ENCODE data around the gene CDK4.
"Not testable (repeated sequence)": the region's sequence is repeated elsewhere in the genome, so short reads cannot be mapped to it uniquely, and the experiment has no call there.

CDK4 gene

DNA sequence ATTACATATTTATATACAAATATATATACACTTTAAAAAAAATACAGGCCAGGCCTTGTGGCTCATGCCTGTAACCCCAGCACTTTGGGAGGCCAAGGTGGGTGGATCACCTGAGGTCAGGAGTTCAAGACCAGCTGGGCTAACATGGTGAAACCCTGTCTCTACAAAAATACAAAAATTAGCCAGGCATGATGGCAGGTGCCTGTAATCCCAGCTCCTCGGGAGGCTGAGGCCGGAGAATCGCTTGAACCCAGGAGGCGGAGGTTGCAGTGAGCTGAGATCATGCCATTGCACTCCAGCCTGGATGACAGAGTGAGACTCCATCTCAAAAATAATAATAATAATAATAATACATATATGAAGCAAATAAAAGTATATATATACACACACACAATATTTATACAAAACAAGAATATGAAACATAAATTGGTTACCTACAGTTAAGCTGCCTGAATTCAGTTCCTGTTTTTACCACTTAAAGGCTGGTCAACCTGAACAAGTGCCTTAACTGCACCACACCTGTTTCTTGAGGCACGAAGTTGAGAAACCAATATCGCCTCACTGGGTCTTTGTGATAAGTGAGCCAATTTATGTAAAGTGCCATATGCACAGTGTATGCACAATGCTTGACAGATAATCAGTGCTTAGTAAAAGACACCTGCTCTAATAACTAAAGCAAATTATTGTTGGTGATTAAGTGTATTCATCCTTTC is 36.9 kb downstream of the CDK4 start:
- DNase-seq (ENCODE audit: low read depth in 1 of 2, low spot score in 1 of 2): not testable (repeated sequence)

DNA sequence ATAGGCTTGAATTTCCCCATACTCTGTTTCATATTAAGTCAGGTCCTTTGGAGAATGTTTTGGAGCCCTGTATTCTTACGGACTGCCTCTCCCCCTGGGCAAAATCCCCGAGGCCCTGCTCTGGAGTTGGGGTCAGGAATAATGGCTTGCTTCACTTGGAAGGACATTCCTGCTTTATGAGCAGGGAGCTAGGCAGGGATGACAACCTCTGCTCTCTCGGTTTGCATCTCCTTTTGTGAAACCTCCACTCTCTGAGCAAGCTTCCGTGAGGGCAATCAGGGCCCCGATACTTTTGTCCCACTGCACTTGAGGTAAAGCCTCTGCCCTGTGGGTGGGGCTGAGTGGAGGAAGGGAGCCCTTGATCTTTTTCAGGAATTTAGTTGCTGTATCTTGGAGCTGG is 38.9 kb downstream of the CDK4 start:
- DNase-seq (ENCODE audit: low read depth in 1 of 2, low spot score in 1 of 2): no peak

DNA sequence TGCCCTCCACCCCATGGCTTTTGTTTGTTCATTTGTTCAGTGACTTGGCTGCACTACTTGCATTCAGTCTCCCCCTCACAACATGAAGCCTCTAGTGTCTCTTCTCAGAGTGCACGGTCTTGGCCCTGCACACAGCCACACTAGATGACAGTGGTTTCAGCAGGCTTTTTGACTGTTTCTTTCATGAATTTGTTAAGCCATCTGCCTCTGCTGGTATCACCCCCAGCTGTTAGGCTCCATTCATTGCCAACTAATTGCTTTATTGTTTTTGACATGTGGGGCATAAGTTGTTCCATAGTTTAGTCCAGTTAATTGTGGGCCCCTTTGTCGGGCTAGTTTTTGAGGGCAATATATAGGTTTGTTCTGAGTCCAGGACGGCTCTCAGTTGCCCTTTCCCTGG is 39.4 kb downstream of the CDK4 start:
- DNase-seq (ENCODE audit: low read depth in 1 of 2, low spot score in 1 of 2): no peak

DNA sequence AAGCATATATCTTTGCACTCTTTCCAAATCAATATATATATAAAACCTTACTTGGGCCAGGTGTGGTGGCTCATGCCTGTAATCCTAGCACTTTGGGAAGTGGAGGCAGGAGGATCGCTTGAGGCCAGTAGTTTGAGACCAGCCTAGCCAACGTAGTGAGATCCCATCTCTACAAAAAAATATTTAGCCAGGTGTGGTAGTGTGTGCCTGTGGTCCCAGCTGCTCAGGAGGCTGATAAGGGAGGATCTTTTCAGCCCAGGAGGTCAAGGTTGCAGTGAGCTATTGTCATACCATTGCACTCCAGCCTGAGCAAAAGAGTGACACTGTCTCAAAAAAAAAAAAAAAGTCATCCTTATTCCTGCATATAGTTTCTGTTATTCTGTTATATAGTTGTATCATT is 43.8 kb downstream of the CDK4 start:
- DNase-seq (ENCODE audit: low read depth in 1 of 2, low spot score in 1 of 2): no peak

DNA sequence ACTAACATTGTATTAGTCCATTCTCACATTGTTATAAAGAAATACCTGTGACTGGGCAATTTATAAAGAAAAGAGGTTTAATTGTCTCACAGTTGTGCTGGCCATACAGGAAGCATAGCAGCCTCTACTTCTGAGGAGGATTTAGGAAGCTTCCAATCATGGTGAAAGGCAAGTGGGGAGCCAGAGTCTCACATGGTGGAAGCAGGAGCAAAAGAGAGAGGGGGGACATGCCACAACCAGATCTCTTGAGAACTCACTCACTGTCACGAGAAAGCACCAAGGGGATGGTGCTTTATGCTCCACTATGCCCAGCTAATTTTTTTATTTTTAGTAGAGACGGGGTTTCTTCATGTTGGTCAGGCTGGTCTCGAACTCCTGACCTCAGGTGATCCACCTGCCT is 44.9 kb downstream of the CDK4 start:
- no peak for DNase-seq (ENCODE audit: low read depth in 1 of 2, low spot score in 1 of 2)

GRCh38 chr12:57700317-57700716 is 51.8 kb downstream of the CDK4 start:
- DNase-seq (ENCODE audit: low read depth in 1 of 2, low spot score in 1 of 2): no peak

GRCh38 chr12:57698414-57698813 is 53.7 kb downstream of the CDK4 start:
- no peak for DNase-seq (ENCODE audit: low read depth in 1 of 2, low spot score in 1 of 2)
